ENCODE data around the gene GTF2IRD1. TPM values are rescaled to one million over a fixed set of nuclear protein-coding genes. Genes with fewer than 3 reads are reported as not detected.
"Not testable (repeated sequence)": the region's sequence is repeated elsewhere in the genome, so short reads cannot be mapped to it uniquely, and the experiment has no call there.

Gene GTF2IRD1
- total RNA-seq, 1 donor from 2014 or later = 21.7 TPM

- intact Hi-C loops (cut with DNase I) = no loop called here
- DNase-seq (no peak), ATAC-seq (ENCODE audit: poor library complexity) (no peak)
Observed at GRCh38 chr7:74525140-74525539, 71.4 kb downstream of the GTF2IRD1 start.

GRCh38 chr7:74525881-74526280 is 72.2 kb downstream of the GTF2IRD1 start:
- no peak for DNase-seq
- intact Hi-C loops (cut with DNase I) = no loop called here
- peak; percentile 30 for ATAC-seq (ENCODE audit: poor library complexity)

- intact Hi-C loops (cut with DNase I) = no loop called here
- DNase-seq = no peak
- no peak for ATAC-seq (ENCODE audit: poor library complexity)
Observed at GRCh38 chr7:74526780-74527179, 73.1 kb downstream of the GTF2IRD1 start.

GRCh38 chr7:74527842-74528241 is 74.1 kb downstream of the GTF2IRD1 start:
- intact Hi-C loops (cut with DNase I) = no loop called here

GRCh38 chr7:74528773-74529172 is 75.1 kb downstream of the GTF2IRD1 start:
- intact Hi-C loops (cut with DNase I); DNase-seq; ATAC-seq (ENCODE audit: poor library complexity): not testable (repeated sequence)

More at GRCh38 chr7:74527842-74528241, 74.1 kb downstream of the GTF2IRD1 start:
- DNase-seq (no peak), ATAC-seq (ENCODE audit: poor library complexity) (peak; percentile 13)

GRCh38 chr7:74535951-74536356 is 82.2 kb downstream of the GTF2IRD1 start:
- ATAC-seq (ENCODE audit: poor library complexity) (peak; percentile 62), DNase-seq (no peak)
- intact Hi-C loops (cut with DNase I) = loop anchor here (10.0 kb wide), 1 partner anchor 81 kb away; the partner anchor contains the start of gene GTF2IRD1

GRCh38 chr7:74541937-74542336 is 88.2 kb downstream of the GTF2IRD1 start:
- DNase-seq; intact Hi-C loops (cut with DNase I); ATAC-seq (ENCODE audit: poor library complexity): not testable (repeated sequence)

GRCh38 chr7:74542558-74543117 is 88.9 kb downstream of the GTF2IRD1 start:
- intact Hi-C loops (cut with DNase I) = no loop called here
- peak; percentile 78 for DNase-seq
- ATAC-seq (ENCODE audit: poor library complexity) = peak; percentile 83

GRCh38 chr7:74544706-74545469 is 91.2 kb downstream of the GTF2IRD1 start:
- intact Hi-C loops (cut with DNase I) = no loop called here
- peak; percentile 49 for DNase-seq
- no peak for ATAC-seq (ENCODE audit: poor library complexity)

- ATAC-seq (ENCODE audit: poor library complexity) (no peak), DNase-seq (no peak)
- intact Hi-C loops (cut with DNase I) = no loop called here
Observed at GRCh38 chr7:74545921-74546320, 92.2 kb downstream of the GTF2IRD1 start.

GRCh38 chr7:74553596-74554012 is 99.9 kb downstream of the GTF2IRD1 start:
- peak; percentile 74 for ATAC-seq (ENCODE audit: poor library complexity)
- DNase-seq = peak; percentile 51

GRCh38 chr7:74554178-74554577 is 100.5 kb downstream of the GTF2IRD1 start:
- intact Hi-C loops (cut with DNase I) = no loop called here
- ATAC-seq (ENCODE audit: poor library complexity) (no peak), DNase-seq (no peak)

More at GRCh38 chr7:74553596-74554012, 99.9 kb downstream of the GTF2IRD1 start:
- intact Hi-C loops (cut with DNase I) = not testable (repeated sequence)

- intact Hi-C loops (cut with DNase I) = no loop called here
- ATAC-seq (ENCODE audit: poor library complexity) (no peak), DNase-seq (no peak)
Observed at GRCh38 chr7:74560086-74560719, 106.5 kb downstream of the GTF2IRD1 start.

GRCh38 chr7:74561898-74562613 is 108.3 kb downstream of the GTF2IRD1 start:
- DNase-seq = no peak
- intact Hi-C loops (cut with DNase I) = no loop called here
- peak; percentile 13 for ATAC-seq (ENCODE audit: poor library complexity)

- DNase-seq; ATAC-seq (ENCODE audit: poor library complexity); intact Hi-C loops (cut with DNase I): not testable (repeated sequence)
Observed at GRCh38 chr7:74563639-74564038, 109.9 kb downstream of the GTF2IRD1 start.

- ATAC-seq (ENCODE audit: poor library complexity) (no peak), DNase-seq (no peak)
- intact Hi-C loops (cut with DNase I) = loop anchor here (5.0 kb wide), 1 partner anchor 150 kb away; no protein-coding TSS in a partner anchor
Observed at GRCh38 chr7:74567318-74567668, 113.6 kb downstream of the GTF2IRD1 start.

- DNase-seq (no peak), ATAC-seq (ENCODE audit: poor library complexity) (no peak)
- intact Hi-C loops (cut with DNase I) = loop anchor here (5.0 kb wide), 1 partner anchor 151 kb away; no protein-coding TSS in a partner anchor
Observed at GRCh38 chr7:74568658-74569057, 115.0 kb downstream of the GTF2IRD1 start.

GRCh38 chr7:74569501-74570075 is 115.9 kb downstream of the GTF2IRD1 start:
- intact Hi-C loops (cut with DNase I) = loop anchor here (5.0 kb wide), 1 partner anchor 152 kb away; no protein-coding TSS in a partner anchor
- DNase-seq = no peak
- ATAC-seq (ENCODE audit: poor library complexity) = no peak

Data from Right ventricle myocardium superior (tissue), 1 donor.